ENCODE data around the gene FAM149B1. TPM values are rescaled to one million over a fixed set of nuclear protein-coding genes. Genes with fewer than 3 reads are reported as not detected.

Gene FAM149B1
- total RNA-seq, 1 experiment from 2014 or later: 17.5 TPM

DNA sequence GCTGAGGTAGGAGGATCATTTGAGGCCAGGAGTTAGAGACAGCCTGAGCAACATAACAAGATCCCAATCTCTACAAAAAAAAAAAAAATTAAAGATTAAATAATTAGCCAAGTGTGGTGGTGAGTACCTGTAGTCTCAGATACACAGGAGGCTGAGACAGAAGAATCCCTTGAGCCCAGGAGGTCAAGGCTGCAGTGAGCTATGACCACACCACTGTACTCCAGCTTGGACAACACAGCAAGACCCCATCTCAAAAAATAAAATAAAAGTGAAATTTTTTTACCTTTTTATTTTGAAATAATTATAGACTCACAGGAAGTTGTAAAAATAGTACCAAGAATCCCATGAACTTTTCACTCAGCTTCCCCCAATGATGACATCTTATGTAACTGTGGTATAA, 4.9 kb downstream of the FAM149B1 start:
- ChIA-PET RAD21 (ENCODE audit: low non-redundant PET in 1 of 2, low total read pairs in 2 of 2, uncharacterized antibody in 2 of 2, unreplicated experiment in 2 of 2) (no interaction called here), POLR2A (no interaction called here), CTCF (no interaction called here)
- Histone ChIP-seq H3K9me2 (ENCODE audit: insufficient read depth) (no peaks in the 10 kb centered on the region), H3K79me2 (ENCODE audit: insufficient read depth, low read length) (peaks cover 13% of the 10 kb centered on the region), H4K20me1 (ENCODE audit: insufficient read depth) (no peaks in the 10 kb centered on the region), H3K4me1 (ENCODE audit: control insufficient read depth in 1 of 2, insufficient read depth in 2 of 2, low read length in 2 of 2) (peaks cover 0 to 5% of the 10 kb centered on the region in 2 experiments; a peak in 1 of 4 replicates), H3K36me3 (ENCODE audit: control insufficient read depth in 1 of 2, insufficient read depth in 2 of 2, low read length in 2 of 2) (no peaks in the 10 kb centered on the region), H3K4me3 (replicated peaks in 1 of 2; ENCODE audit: low read depth in 1 of 2, low read length in 2 of 2) (no peak overlapping the region), H3K9ac (ENCODE audit: low read length) (no peak overlapping the region), H3K27me3 (ENCODE audit: insufficient read depth, low read length) (no peaks in the 10 kb centered on the region), H3K27ac (ENCODE audit: low read depth, low read length) (no peak overlapping the region), H3K4me2 (ENCODE audit: low read length) (no peak overlapping the region), H2AFZ (ENCODE audit: low read depth, low read length, poor library complexity, severe bottlenecking) (no peak overlapping the region), H3K9me3 (ENCODE audit: control insufficient read depth in 1 of 2, insufficient read depth in 1 of 2, low read depth in 1 of 2, low read length in 2 of 2) (no peaks in the 10 kb centered on the region)
- intact Hi-C loops (cut with micrococcal nuclease): no loop called here
- no peak for DNase-seq (ENCODE audit: low read depth, low spot score)
- no TSS peak for BruUV-seq (replicated peaks)
- no peak for ATAC-seq
- TF ChIP-seq RAD21 (IDR thresholded peaks at IDR 0.05; ENCODE audit: low read depth) (no peak), CEBPB (IDR thresholded peaks at IDR 0.05; ENCODE audit: low read depth) (no peak), POLR2AphosphoS5 (IDR thresholded peaks at IDR 0.05; ENCODE audit: low read depth, low read length) (no peak), JUND (IDR thresholded peaks at IDR 0.05) (no peak), FOSL1 (IDR thresholded peaks at IDR 0.05; ENCODE audit: low read depth) (no peak), SRF (IDR thresholded peaks at IDR 0.05; ENCODE audit: low read depth) (no peak), EZH2 (IDR thresholded peaks at IDR 0.05) (no peak), ZNF274 (IDR thresholded peaks at IDR 0.05; ENCODE audit: low read depth, low read length) (no peak), EZH2phosphoT487 (IDR thresholded peaks at IDR 0.05; ENCODE audit: borderline replicate concordance) (no peak), SP1 (IDR thresholded peaks at IDR 0.05; ENCODE audit: low read depth) (no peak)
- TF ChIP-seq, protein P1, sequence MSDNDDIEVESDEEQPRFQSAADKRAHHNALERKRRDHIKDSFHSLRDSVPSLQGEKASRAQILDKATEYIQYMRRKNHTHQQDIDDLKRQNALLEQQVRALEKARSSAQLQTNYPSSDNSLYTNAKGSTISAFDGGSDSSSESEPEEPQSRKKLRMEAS (IDR thresholded peaks at IDR 0.05): no peak
- TF ChIP-seq, protein P2, sequence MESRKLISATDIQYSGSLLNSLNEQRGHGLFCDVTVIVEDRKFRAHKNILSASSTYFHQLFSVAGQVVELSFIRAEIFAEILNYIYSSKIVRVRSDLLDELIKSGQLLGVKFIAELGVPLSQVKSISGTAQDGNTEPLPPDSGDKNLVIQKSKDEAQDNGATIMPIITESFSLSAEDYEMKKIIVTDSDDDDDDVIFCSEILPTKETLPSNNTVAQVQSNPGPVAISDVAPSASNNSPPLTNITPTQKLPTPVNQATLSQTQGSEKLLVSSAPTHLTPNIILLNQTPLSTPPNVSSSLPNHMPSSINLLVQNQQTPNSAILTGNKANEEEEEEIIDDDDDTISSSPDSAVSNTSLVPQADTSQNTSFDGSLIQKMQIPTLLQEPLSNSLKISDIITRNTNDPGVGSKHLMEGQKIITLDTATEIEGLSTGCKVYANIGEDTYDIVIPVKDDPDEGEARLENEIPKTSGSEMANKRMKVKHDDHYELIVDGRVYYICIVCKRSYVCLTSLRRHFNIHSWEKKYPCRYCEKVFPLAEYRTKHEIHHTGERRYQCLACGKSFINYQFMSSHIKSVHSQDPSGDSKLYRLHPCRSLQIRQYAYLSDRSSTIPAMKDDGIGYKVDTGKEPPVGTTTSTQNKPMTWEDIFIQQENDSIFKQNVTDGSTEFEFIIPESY (IDR thresholded peaks at IDR 0.05; ENCODE audit: extremely low read depth, insufficient replicate concordance, low read length): no peak

Measured in HCT116 (cell line).